ENCODE measurements around the gene ATP5F1D. TPM values are rescaled to one million over a fixed set of nuclear protein-coding genes. Genes with fewer than 3 reads are reported as not detected.

The ATP5F1D gene
- total RNA-seq, 1 donor from 2014 or later = 116 TPM

DNA sequence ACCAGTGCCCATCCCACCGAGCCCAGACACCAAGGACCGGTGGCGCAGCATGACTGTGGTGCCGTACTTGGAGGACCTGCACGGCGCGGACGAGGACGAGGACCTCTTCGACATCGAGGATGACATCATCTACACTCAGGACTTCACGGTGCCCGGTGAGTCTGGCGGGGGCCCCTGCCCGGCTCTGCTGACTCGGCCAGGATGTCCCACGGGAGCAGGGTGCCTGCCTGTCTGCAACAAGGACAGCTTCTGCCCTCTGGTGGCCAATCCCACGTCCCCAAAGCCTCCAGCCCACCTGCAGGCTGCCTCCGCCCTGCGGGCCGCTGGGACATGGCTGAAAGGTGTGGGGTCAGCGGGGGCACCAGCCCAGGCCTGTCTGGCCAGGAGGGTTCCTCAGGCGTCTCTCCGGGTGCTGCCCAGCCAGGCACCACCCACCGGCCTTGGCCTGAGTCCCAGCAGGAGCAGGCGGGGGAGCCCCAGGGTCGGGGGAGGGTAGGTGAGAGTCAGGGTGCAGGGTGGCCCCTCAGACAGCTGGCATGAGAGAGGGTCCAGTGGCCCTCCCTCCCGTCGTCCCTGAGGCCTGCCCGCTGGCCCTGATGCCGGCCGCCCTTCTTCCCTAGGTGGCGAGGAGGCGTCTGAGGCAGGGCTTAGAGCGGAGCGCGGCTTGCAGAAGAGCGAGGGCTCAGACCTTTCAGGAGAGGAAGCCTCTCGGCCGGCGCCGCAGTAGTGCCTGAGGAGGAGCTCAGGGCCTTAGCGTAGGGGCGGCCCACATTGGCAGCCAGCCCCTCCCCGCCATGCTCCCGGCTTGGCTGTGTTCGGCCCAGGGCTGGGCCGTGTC, 18.3 kb upstream of the ATP5F1D start:
- no peak for ATAC-seq
- Histone ChIP-seq H3K27ac (no peak overlapping the region), H3K4me1 (peaks cover 6% of the 10 kb centered on the region)

DNA sequence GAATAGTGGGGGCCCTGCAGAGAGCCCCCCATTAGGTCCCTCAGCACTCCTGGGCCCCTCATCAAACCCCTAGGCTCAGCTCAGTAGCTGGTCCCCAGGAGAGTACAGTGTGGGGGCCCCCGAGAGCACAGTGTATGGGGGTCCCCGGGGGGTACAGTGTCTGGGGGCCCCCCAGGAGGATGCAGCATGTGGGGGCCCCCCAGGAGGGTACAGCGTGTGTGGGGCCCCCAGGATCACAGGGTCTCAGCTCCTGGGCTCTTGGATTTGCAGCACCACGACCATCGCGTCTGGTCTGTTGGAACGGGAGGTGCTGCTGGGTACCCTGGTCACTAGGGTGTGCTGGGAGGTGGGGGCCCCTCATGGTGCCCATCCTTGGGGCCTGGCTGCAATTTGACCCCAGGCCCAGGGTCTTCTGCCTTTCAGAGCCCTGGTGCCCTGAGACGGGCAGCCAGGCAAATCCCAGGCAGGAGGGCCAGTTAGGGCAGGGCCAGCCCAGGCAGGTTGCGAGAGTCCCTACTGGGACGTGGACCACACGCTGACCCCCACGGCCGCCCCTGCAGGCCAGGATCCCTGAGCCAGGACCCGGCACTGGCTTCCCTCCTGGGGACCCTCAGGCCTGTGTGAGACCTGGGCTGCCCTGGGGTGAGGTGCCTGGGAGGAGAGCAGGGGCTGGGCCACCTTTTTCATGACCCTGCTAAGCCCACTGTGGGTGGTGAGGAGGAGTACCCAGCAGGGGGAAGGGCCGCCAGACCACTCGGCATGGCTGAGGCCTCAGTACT, 17.3 kb upstream of the ATP5F1D start:
- DNase-seq (no peak), ATAC-seq (no peak)
- H3K4me3 ChIP-seq = no peak overlapping the region
- H3K36me3 ChIP-seq = peaks cover 85% of the 10 kb centered on the region
- TF ChIP-seq, protein P1, sequence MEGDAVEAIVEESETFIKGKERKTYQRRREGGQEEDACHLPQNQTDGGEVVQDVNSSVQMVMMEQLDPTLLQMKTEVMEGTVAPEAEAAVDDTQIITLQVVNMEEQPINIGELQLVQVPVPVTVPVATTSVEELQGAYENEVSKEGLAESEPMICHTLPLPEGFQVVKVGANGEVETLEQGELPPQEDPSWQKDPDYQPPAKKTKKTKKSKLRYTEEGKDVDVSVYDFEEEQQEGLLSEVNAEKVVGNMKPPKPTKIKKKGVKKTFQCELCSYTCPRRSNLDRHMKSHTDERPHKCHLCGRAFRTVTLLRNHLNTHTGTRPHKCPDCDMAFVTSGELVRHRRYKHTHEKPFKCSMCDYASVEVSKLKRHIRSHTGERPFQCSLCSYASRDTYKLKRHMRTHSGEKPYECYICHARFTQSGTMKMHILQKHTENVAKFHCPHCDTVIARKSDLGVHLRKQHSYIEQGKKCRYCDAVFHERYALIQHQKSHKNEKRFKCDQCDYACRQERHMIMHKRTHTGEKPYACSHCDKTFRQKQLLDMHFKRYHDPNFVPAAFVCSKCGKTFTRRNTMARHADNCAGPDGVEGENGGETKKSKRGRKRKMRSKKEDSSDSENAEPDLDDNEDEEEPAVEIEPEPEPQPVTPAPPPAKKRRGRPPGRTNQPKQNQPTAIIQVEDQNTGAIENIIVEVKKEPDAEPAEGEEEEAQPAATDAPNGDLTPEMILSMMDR (IDR thresholded peaks at IDR 0.05) = no peak
- no peaks in the 10 kb centered on the region for H3K27me3 ChIP-seq (ENCODE audit: low read depth)
- H3K27ac ChIP-seq = no peak overlapping the region
- peaks cover 6% of the 10 kb centered on the region for H3K4me1 ChIP-seq
- H3K9me3 ChIP-seq = no peaks in the 10 kb centered on the region
- intact Hi-C loops (cut with DNase I) = no loop called here

More for the DNA sequence above, 18.3 kb upstream of the ATP5F1D start:
- peaks cover 85% of the 10 kb centered on the region for H3K36me3 ChIP-seq
- H3K4me3 ChIP-seq = no peak overlapping the region
- no peak for DNase-seq
- H3K9me3 ChIP-seq = no peaks in the 10 kb centered on the region
- no peaks in the 10 kb centered on the region for H3K27me3 ChIP-seq (ENCODE audit: low read depth)
- TF ChIP-seq, protein P1 (IDR thresholded peaks at IDR 0.05) = peak; percentile 28
- intact Hi-C loops (cut with DNase I) = no loop called here

- TF ChIP-seq, protein P1 (IDR thresholded peaks at IDR 0.05) = no peak
- Histone ChIP-seq H3K27me3 (ENCODE audit: low read depth) (no peaks in the 10 kb centered on the region), H3K4me3 (no peak overlapping the region), H3K36me3 (peaks cover 84% of the 10 kb centered on the region), H3K4me1 (peaks cover 6% of the 10 kb centered on the region), H3K9me3 (no peaks in the 10 kb centered on the region), H3K27ac (no peak overlapping the region)
- ATAC-seq = no peak
- no peak for DNase-seq
- intact Hi-C loops (cut with DNase I) = no loop called here
Observed at GRCh38 chr19:1224847-1225246, 16.7 kb upstream of the ATP5F1D start.

- no peaks in the 10 kb centered on the region for H3K27me3 ChIP-seq (ENCODE audit: low read depth)
- H3K9me3 ChIP-seq = no peaks in the 10 kb centered on the region
- H3K36me3 ChIP-seq = peaks cover 76% of the 10 kb centered on the region
- ATAC-seq = no peak
- H3K4me3 ChIP-seq = no peak overlapping the region
- TF ChIP-seq, protein P1 (IDR thresholded peaks at IDR 0.05) = no peak
- intact Hi-C loops (cut with DNase I) = no loop called here
- DNase-seq = no peak
- H3K27ac ChIP-seq = no peak overlapping the region
- peaks cover 6% of the 10 kb centered on the region for H3K4me1 ChIP-seq
Observed at GRCh38 chr19:1225440-1226226, 15.9 kb upstream of the ATP5F1D start.

- DNase-seq (no peak), ATAC-seq (no peak)
- no peak overlapping the region for H3K4me3 ChIP-seq
- intact Hi-C loops (cut with DNase I) = no loop called here
- H3K27ac ChIP-seq = no peak overlapping the region
- no peaks in the 10 kb centered on the region for H3K27me3 ChIP-seq (ENCODE audit: low read depth)
- peaks cover 71% of the 10 kb centered on the region for H3K36me3 ChIP-seq
- H3K4me1 ChIP-seq = peaks cover 6% of the 10 kb centered on the region
- TF ChIP-seq, protein P1 (IDR thresholded peaks at IDR 0.05) = no peak
- H3K9me3 ChIP-seq = no peaks in the 10 kb centered on the region
Observed at GRCh38 chr19:1226227-1226518, 15.4 kb upstream of the ATP5F1D start.

Measured in lower lobe of right lung (tissue), 2 donors.